Embryonic facial prominence (tissue), 1 donor: Measurements from ENCODE around the gene TEX52.
A peak's percentile ranks its signal among the peaks of the same experiment; 100 is the strongest.
"Not testable (repeated sequence)": the region's sequence is repeated elsewhere in the genome, so short reads cannot be mapped to it uniquely, and the experiment has no call there.

ENCODE experiments used
- DNase-seq: peaks from one replicate; pipeline ENCODE4 v3.0.0-alpha.2; 2016; ENCODE audit errors: extremely low spot score

TEX52 gene

GRCh38 chr12:2864198-2864597, 7.4 kb upstream of the TEX52 start:
- no peak for DNase-seq

GRCh38 chr12:2863402-2863801, 6.6 kb upstream of the TEX52 start:
- not testable (repeated sequence) for DNase-seq

DNA sequence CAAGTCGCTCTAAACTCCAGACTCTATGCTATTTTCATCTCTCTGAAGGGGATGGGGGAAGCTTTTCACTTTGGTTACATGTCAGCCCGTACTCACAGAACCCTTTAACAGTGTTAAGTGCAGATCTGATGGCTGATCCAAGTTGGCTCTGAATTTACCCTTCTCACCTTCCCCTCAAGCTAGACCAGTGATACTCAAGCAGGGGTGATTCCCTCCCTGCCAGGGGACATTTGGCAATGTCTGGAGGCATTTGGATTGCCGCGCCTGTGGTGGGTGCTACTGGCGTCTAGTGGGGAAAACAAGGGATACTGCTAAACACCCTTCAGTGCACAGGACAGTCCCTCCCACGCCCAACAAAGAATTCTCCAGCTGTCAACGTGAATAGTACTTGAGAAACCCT, 6.0 kb upstream of the TEX52 start:
- no peak for DNase-seq

GRCh38 chr12:2860170-2860569, 3.3 kb upstream of the TEX52 start:
- DNase-seq: no peak

DNA sequence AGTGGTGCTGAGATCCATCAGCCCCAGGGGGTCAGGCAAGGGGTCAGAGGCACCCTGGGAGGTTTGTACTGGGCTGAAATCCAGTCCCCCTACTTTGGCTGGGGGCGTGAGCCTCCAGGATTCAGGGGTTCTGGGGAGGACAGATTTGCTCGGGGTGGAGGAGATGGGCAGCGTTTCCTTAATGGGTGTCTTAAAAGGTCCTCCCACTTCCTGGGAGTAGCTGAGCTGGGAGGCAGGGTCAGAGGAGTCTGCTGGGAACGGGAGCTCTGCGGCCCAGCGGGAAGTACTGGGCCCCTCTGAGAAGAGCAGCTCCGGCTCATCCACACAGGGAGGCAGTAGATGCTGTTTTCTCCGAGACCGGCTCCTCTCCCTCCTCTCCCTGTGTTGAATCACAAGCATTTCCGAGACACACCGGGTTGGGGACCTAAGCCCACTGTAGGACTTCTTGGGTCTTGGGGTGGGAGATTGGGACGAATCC, 2.1 kb upstream of the TEX52 start:
- DNase-seq: no peak

GRCh38 chr12:2858334-2858733, 1.5 kb upstream of the TEX52 start:
- no peak for DNase-seq

GRCh38 chr12:2857576-2857975, 737 bp upstream of the TEX52 start:
- DNase-seq: no peak

GRCh38 chr12:2856051-2856450, 788 bp downstream of the TEX52 start:
- DNase-seq: no peak

- no peak for DNase-seq
These were observed 1.3 kb downstream of the TEX52 start for GRCh38 chr12:2855546-2855945.

- DNase-seq: no peak
These were observed 2.0 kb downstream of the TEX52 start for GRCh38 chr12:2854669-2855453.

DNA sequence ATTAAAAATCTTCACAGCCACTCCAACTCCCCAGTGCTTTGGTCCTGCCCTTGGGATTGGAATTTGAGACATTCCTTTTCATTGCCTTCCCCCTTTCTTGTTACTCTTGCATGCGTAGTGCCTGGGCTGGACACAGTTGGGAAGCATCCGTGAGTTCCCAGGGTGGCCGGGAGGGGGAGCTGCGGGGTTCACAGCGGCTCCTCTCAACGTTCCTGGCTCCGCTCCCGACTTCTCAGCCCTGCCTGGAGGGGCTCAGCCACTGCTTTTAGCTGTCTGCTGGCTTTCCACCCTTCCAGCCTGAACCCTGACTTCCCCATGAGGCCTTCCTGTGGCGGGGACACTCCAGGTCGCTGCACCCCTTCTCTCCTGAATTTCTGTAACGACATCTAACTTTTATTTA, 3.2 kb downstream of the TEX52 start:
- no peak for DNase-seq

DNA sequence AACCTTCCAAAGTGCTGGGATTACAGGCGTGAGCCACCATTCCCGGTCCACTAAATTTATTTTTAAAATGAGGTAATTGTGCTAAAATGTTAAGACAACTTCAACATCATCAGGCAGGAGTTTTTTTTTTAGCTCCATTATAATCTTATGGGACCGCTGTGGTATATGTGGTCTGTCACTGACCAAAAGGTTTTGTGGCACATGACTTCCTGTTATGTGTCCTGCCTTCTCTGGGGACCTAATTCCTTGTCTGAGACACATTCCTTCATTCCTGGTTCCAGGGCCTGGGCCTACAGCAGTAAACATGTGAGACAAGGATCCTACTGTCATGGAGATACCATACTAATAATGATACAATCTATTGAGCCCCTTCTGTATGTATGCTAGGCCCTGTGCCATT, 4.9 kb downstream of the TEX52 start:
- DNase-seq: no peak

DNA sequence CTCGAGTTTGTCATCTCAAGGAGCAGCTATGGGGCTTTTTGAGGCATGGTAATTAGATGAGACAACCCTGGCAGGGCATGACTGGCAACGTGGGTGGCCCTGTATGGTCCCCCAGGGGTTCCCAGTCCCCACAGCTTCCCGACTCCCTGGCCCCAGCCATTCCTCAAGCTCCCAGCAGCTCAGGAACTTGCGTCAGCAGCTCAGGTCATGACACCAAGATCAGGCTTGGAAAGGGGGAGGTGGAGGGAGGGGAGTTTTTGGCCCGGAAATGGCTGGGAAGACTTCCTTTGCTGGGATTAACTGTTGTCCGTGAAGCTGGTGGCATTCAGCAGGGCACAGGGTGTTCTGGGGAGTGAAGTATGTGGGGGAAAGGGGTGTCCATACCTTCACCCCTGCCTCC, 11.6 kb downstream of the TEX52 start:
- DNase-seq: no peak

- DNase-seq: no peak
These were observed 12.1 kb downstream of the TEX52 start for GRCh38 chr12:2844786-2845185.

GRCh38 chr12:2842948-2843347, 13.9 kb downstream of the TEX52 start:
- DNase-seq: no peak

- DNase-seq: no peak
These were observed 15.7 kb downstream of the TEX52 start for GRCh38 chr12:2841056-2841650.

- no peak for DNase-seq
These were observed 20.3 kb downstream of the TEX52 start for GRCh38 chr12:2836574-2836973.

GRCh38 chr12:2835691-2836403, 21.0 kb downstream of the TEX52 start:
- DNase-seq: no peak

GRCh38 chr12:2834581-2835491, 22.0 kb downstream of the TEX52 start, which contains the start of gene NRIP2:
Gene NRIP2 (minus strand): TSS chr12:2835035. CDS start chr12:2834983, 52 bp downstream.
- peak; percentile 75 for DNase-seq

GRCh38 chr12:2833810-2834209, 23.0 kb downstream of the TEX52 start:
- DNase-seq: no peak

DNA sequence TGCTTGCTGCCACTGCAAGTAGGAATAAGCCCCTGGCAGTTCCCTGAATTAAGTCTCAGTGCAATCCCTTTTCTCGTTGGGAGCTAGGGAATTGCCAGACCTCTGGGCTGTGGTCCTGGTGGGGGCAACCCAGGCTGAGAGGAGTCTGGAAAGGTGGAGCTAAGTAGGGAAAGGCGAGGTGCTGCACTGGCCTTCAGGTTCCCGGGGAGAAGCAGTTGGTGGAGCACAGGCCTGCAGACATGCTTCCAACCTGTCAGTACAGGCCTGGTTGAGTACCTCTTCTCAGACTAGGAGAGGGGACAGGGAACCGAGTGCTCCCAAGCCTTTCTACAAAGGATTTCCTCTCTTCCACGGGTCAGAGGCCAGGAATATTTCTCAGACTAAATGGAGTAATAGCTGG, 23.5 kb downstream of the TEX52 start:
- no peak for DNase-seq
